Measurements from ENCODE around the gene ZNF549.
A peak's percentile ranks its signal among the peaks of the same experiment; 100 is the strongest.

ZNF549 gene

GRCh38 chr19:57566396-57567265 is 39.5 kb downstream of the ZNF549 start:
- DNase-seq, result no peak

GRCh38 chr19:57570707-57571106 is 43.6 kb downstream of the ZNF549 start:
- peak in 1 of 58 donors; percentile 18 for DNase-seq

- DNase-seq, result no peak
Observed at GRCh38 chr19:57572415-57572947, 45.3 kb downstream of the ZNF549 start.

- DNase-seq, result no peak
Observed at GRCh38 chr19:57576661-57577060, 49.5 kb downstream of the ZNF549 start.

GRCh38 chr19:57578487-57579205 is 51.5 kb downstream of the ZNF549 start, which contains the start of gene ZNF416:
ZNF416 (minus strand) TSS chr19:57578911; CDS start chr19:57578704, 207 bp downstream.
- peak; percentile 72 to 99 (median 94) for DNase-seq

- DNase-seq, result peak in 1 of 58 donors; percentile 32
Observed at GRCh38 chr19:57583104-57583520, 56.0 kb downstream of the ZNF549 start.

GRCh38 chr19:57583521-57584416 is 56.6 kb downstream of the ZNF549 start, which contains the start of gene ZIK1:
ZIK1 (plus strand) TSS chr19:57584145; CDS start chr19:57584357, 212 bp downstream.
- peak; percentile 57 to 98 (median 91) for DNase-seq

GRCh38 chr19:57587529-57587928 is 60.4 kb downstream of the ZNF549 start:
- no peak for DNase-seq

- no peak for DNase-seq
Observed at GRCh38 chr19:57599377-57599760, 72.2 kb downstream of the ZNF549 start.

GRCh38 chr19:57599761-57600383 is 72.7 kb downstream of the ZNF549 start, which contains the start of gene ZNF530:
ZNF530 (plus strand) TSS chr19:57599885; CDS start chr19:57604346, 4,461 bp downstream.
- peak; percentile 37 to 97 (median 87) for DNase-seq

- DNase-seq, result no peak
Observed at GRCh38 chr19:57606931-57607330, 79.8 kb downstream of the ZNF549 start.
